Mesenchymal stem cell (in vitro differentiated cells and primary cell): ENCODE data around the gene MUC4.
"Not testable (repeated sequence)": the region's sequence is repeated elsewhere in the genome, so short reads cannot be mapped to it uniquely, and the experiment has no call there.

Experiments
- DNase-seq: peaks from one replicate; pipeline ENCODE4 v3.0.0-alpha.2; 2013
- H2AFZ ChIP-seq: one replicate; pipeline ENCODE4 v1.6.1; 2013; ENCODE audit warnings: low read depth, mild to moderate bottlenecking, control low read depth, inconsistent platforms, low read length, moderate library complexity
- H2AK5ac ChIP-seq: 2 replicates; pipeline ENCODE4 v1.6.1; 2013; ENCODE audit warnings: low read length, moderate library complexity, mild to moderate bottlenecking, inconsistent platforms; ENCODE audit not compliant: severe bottlenecking
- H2BK120ac ChIP-seq: one replicate; pipeline ENCODE4 v1.6.1; 2013; ENCODE audit warnings: low read depth, mild to moderate bottlenecking, inconsistent platforms, low read length, moderate library complexity
- H2BK12ac ChIP-seq, 2 experiments: one replicate each; pipeline ENCODE4 v1.6.1; 2013; ENCODE audit warnings: inconsistent platforms in 2 of 2, low read length in 2 of 2, mild to moderate bottlenecking in 2 of 2, moderate library complexity in 2 of 2, control low read depth in 1 of 2
- H2BK15ac ChIP-seq: one replicate; pipeline ENCODE4 v1.6.1; 2013; ENCODE audit warnings: mild to moderate bottlenecking, low read depth, inconsistent platforms; ENCODE audit not compliant: poor library complexity, severe bottlenecking
- H2BK5ac ChIP-seq: 2 replicates; pipeline ENCODE4 v1.6.1; 2013; ENCODE audit warnings: low read depth, mild to moderate bottlenecking, low read length, control low read depth, inconsistent platforms; ENCODE audit not compliant: poor library complexity, severe bottlenecking
- H3K14ac ChIP-seq, 2 experiments: one replicate each; pipeline ENCODE4 v1.6.1; 2013; ENCODE audit warnings: inconsistent platforms in 2 of 2, low read length in 2 of 2, control low read depth in 1 of 2, mild to moderate bottlenecking in 1 of 2, moderate library complexity in 1 of 2
- H3K18ac ChIP-seq, 2 experiments: one replicate each; pipeline ENCODE4 v1.6.1; 2013; ENCODE audit warnings: inconsistent platforms in 2 of 2, low read length in 2 of 2, control low read depth in 1 of 2, low read depth in 1 of 2, mild to moderate bottlenecking in 1 of 2
- H3K23ac ChIP-seq, 2 experiments: one replicate each; pipeline ENCODE4 v1.6.1; 2013; ENCODE audit warnings: inconsistent platforms in 2 of 2, low read length in 2 of 2, mild to moderate bottlenecking in 2 of 2, moderate library complexity in 2 of 2, control low read depth in 1 of 2
- H3K27ac ChIP-seq: 2 replicates; pipeline ENCODE4 v1.5.1; 2013; ENCODE audit warnings: mild to moderate bottlenecking, moderate library complexity, low read length, control low read depth, inconsistent platforms; ENCODE audit not compliant: poor library complexity, severe bottlenecking
- H3K27me3 ChIP-seq, 2 experiments: 2 replicates each; pipeline versions ENCODE4 v1.6.1 to v1.7.0; 2013; ENCODE audit warnings: low read length in 2 of 2, mild to moderate bottlenecking in 2 of 2, moderate library complexity in 2 of 2, control low read depth in 1 of 2, inconsistent platforms in 1 of 2; ENCODE audit not compliant: control insufficient read depth in 1 of 2, insufficient read depth in 1 of 2
- H3K36me3 ChIP-seq, 2 experiments: 2 replicates each; pipeline versions ENCODE4 v1.6.1 to v1.7.0; 2013; ENCODE audit warnings: low read length in 2 of 2, control low read depth in 1 of 2, inconsistent platforms in 1 of 2, low read depth in 1 of 2, mild to moderate bottlenecking in 1 of 2; ENCODE audit not compliant: insufficient read depth in 2 of 2, control insufficient read depth in 1 of 2
- H3K4ac ChIP-seq, 2 experiments: one replicate each; pipeline ENCODE4 v1.6.1; 2013; ENCODE audit warnings: inconsistent platforms in 2 of 2, low read length in 2 of 2, mild to moderate bottlenecking in 2 of 2, moderate library complexity in 2 of 2, control low read depth in 1 of 2, low read depth in 1 of 2
- H3K4me1 ChIP-seq: 2 replicates; pipeline ENCODE4 v1.6.1; 2013; ENCODE audit warnings: low read depth, low read length, control low read depth; ENCODE audit not compliant: control insufficient read depth, insufficient read depth
- H3K4me2 ChIP-seq: 2 replicates; pipeline ENCODE4 v1.6.1; 2013; ENCODE audit warnings: low read length, mild to moderate bottlenecking, inconsistent platforms; ENCODE audit not compliant: poor library complexity, severe bottlenecking
- H3K4me3 ChIP-seq, 2 experiments: 2 replicates each; pipeline versions ENCODE4 v1.5.1 to v1.7.0; 2013; ENCODE audit warnings: low read length in 2 of 2, mild to moderate bottlenecking in 2 of 2, control low read depth in 1 of 2, low read depth in 1 of 2; ENCODE audit not compliant: insufficient read depth in 1 of 2
- H3K79me1 ChIP-seq: replicated peaks from 2 replicates; pipeline ENCODE4 v1.6.1; 2013; ENCODE audit warnings: mild to moderate bottlenecking, control low read depth, low read length, inconsistent platforms; ENCODE audit not compliant: poor library complexity, severe bottlenecking
- H3K9ac ChIP-seq: 2 replicates; pipeline ENCODE4 v1.7.0; 2013; ENCODE audit warnings: mild to moderate bottlenecking, low read length, moderate library complexity
- H3K9me3 ChIP-seq: 2 replicates; pipeline ENCODE4 v1.7.0; 2013; ENCODE audit warnings: mild to moderate bottlenecking, low read length; ENCODE audit not compliant: control insufficient read depth
- H4K8ac ChIP-seq: one replicate; pipeline ENCODE4 v1.6.1; 2013; ENCODE audit warnings: inconsistent platforms, mild to moderate bottlenecking, low read length, moderate library complexity
- H4K91ac ChIP-seq: one replicate; pipeline ENCODE4 v1.6.1; 2013; ENCODE audit warnings: mild to moderate bottlenecking, low read length, inconsistent platforms
- WGBS: methylation state at CpG from one replicate; pipeline ENCODE4 v1.1.7; 2013; ENCODE audit warnings: mixed read lengths; 5-methylcytosine and 5-hydroxymethylcytosine counted together

The MUC4 gene

GRCh38 chr3:195806211-195806915 lies 5.4 kb downstream of the MUC4 start:
- H3K4me2 ChIP-seq: no peak overlapping the region
- H3K23ac ChIP-seq: no peak overlapping the region
- H3K4me1 ChIP-seq: peaks cover 7% of the 10 kb centered on the region
- no peak overlapping the region for H3K14ac ChIP-seq
- no peak overlapping the region for H2BK15ac ChIP-seq
- WGBS: 42% methylated on average over 11 of the region's 11 CpGs
- no peak overlapping the region for H2BK12ac ChIP-seq
- no peaks in the 10 kb centered on the region for H3K9me3 ChIP-seq
- H3K27me3 ChIP-seq: peaks cover 38 to 62% of the 10 kb centered on the region in 2 experiments
- no peak for DNase-seq
- no peak overlapping the region for H2BK5ac ChIP-seq
- no peak overlapping the region for H2BK120ac ChIP-seq
- no peak overlapping the region for H4K91ac ChIP-seq
- H4K8ac ChIP-seq: no peak overlapping the region
- H3K36me3 ChIP-seq: no peaks in the 10 kb centered on the region
- no peak overlapping the region for H3K27ac ChIP-seq
- no peak overlapping the region for H3K4me3 ChIP-seq
- H2AFZ ChIP-seq: no peak overlapping the region
- no peak overlapping the region for H3K4ac ChIP-seq
- H3K18ac ChIP-seq: no peak overlapping the region
- H2AK5ac ChIP-seq: no peak overlapping the region
- H3K79me1 ChIP-seq: no peaks in the 10 kb centered on the region
- no peak overlapping the region for H3K9ac ChIP-seq

- H3K14ac ChIP-seq, H3K9ac ChIP-seq, H3K4ac ChIP-seq, H3K23ac ChIP-seq, H2BK15ac ChIP-seq, H3K4me1 ChIP-seq, H4K91ac ChIP-seq, H3K18ac ChIP-seq, H2AFZ ChIP-seq, H2BK5ac ChIP-seq, H3K79me1 ChIP-seq, H3K36me3 ChIP-seq, H3K9me3 ChIP-seq, H3K4me3 ChIP-seq, H2BK120ac ChIP-seq, H2BK12ac ChIP-seq, H2AK5ac ChIP-seq, H3K27ac ChIP-seq, H3K4me2 ChIP-seq, H4K8ac ChIP-seq, DNase-seq: not testable (repeated sequence)
- peaks cover 42 to 66% of the 10 kb centered on the region in 2 experiments for H3K27me3 ChIP-seq
- 90% methylated on average over 5 of the region's 5 CpGs for WGBS
These were observed 6.1 kb downstream of the MUC4 start for GRCh38 chr3:195805588-195805987.

- H3K4me2 ChIP-seq: no peak overlapping the region
- no peak overlapping the region for H2AFZ ChIP-seq
- H3K4me3 ChIP-seq: no peak overlapping the region
- peaks cover 42 to 66% of the 10 kb centered on the region in 2 experiments for H3K27me3 ChIP-seq
- no peak overlapping the region for H4K8ac ChIP-seq
- H3K4me1 ChIP-seq: peaks cover 5% of the 10 kb centered on the region
- no peak overlapping the region for H3K18ac ChIP-seq
- H4K91ac ChIP-seq: no peak overlapping the region
- no peak overlapping the region for H2AK5ac ChIP-seq
- no peak overlapping the region for H2BK12ac ChIP-seq
- no peak overlapping the region for H3K14ac ChIP-seq
- no peak overlapping the region for H2BK15ac ChIP-seq
- H3K79me1 ChIP-seq: no peaks in the 10 kb centered on the region
- no peaks in the 10 kb centered on the region for H3K9me3 ChIP-seq
- no peak overlapping the region for H3K27ac ChIP-seq
- H3K4ac ChIP-seq: no peak overlapping the region
- H2BK120ac ChIP-seq: no peak overlapping the region
- no peak overlapping the region for H2BK5ac ChIP-seq
- DNase-seq: no peak
- 95% methylated on average over 14 of the region's 14 CpGs for WGBS
- H3K23ac ChIP-seq: no peak overlapping the region
- no peak overlapping the region for H3K9ac ChIP-seq
- no peaks in the 10 kb centered on the region for H3K36me3 ChIP-seq
These were observed 6.5 kb downstream of the MUC4 start for GRCh38 chr3:195805181-195805580.

- Histone ChIP-seq H3K9ac (peak overlapping the region; percentile 81), H3K18ac (no peak overlapping the region), H3K14ac (no peak overlapping the region), H2BK5ac (no peak overlapping the region), H3K4me1 (peaks cover 2% of the 10 kb centered on the region), H3K23ac (no peak overlapping the region), H2BK12ac (no peak overlapping the region), H2BK120ac (no peak overlapping the region), H4K8ac (no peak overlapping the region), H3K9me3 (no peaks in the 10 kb centered on the region), H3K36me3 (no peaks in the 10 kb centered on the region), H3K4me3 (peak overlapping the region in 1 of 2 experiments; percentile 65), H3K4ac (no peak overlapping the region), H3K27me3 (peaks cover 42 to 56% of the 10 kb centered on the region in 2 experiments), H3K79me1 (no peaks in the 10 kb centered on the region), H2AK5ac (no peak overlapping the region), H4K91ac (no peak overlapping the region), H3K4me2 (no peak overlapping the region), H3K27ac (no peak overlapping the region), H2BK15ac (no peak overlapping the region), H2AFZ (no peak overlapping the region)
- WGBS: 89% methylated on average over 18 of the region's 20 CpGs
- no peak for DNase-seq
These were observed 8.3 kb downstream of the MUC4 start for GRCh38 chr3:195803289-195803908.
